GM12878 (cell line): Measurements from ENCODE around the gene GTSE1. TPM values are rescaled to one million over a fixed set of nuclear protein-coding genes. Genes with fewer than 3 reads are reported as not detected.

Source experiments
- ATAC-seq: fragments of 200-7000 bp; cut with Tn5 transposase; 3 replicates; pipeline ENCODE4 v1.9.1; 2020; ENCODE audit warnings: mild to moderate bottlenecking, moderate library complexity
- BruUV-seq: library from RNA; stranded (reverse); fragments of 400-500 nt; replicated peaks from 2 replicates; lab custom pipeline; 2021; lab: Mats Ljungman, UMichigan
- CTCF ChIA-PET: fragments of 300-600 bp; sonication (Branson Sonifier 250); formaldehyde crosslinking; extraction: SDS; loops from one replicate; lab custom pipeline; 2021; ENCODE audit warnings: inconsistent platforms; lab: Yijun Ruan, JAX
- POLR2A ChIA-PET: fragments of 350-600 bp; formaldehyde crosslinking; extraction: SDS; loops from one replicate; lab custom pipeline; 2021; ENCODE audit warnings: inconsistent platforms; lab: Charles Lee
- RAD21 ChIA-PET: fragments of 300-600 bp; sonication (Branson Sonifier 250); formaldehyde crosslinking; loops from one replicate; lab custom pipeline; 2023; ENCODE audit warnings: antibody characterized with exemption; ENCODE audit not compliant: unreplicated experiment; lab: Charles Lee
- SMC1A ChIA-PET: fragments of 300-600 bp; sonication (Branson Sonifier 250); formaldehyde crosslinking; loops from one replicate; lab custom pipeline; 2023; ENCODE audit not compliant: unreplicated experiment, uncharacterized antibody; lab: Charles Lee
- DNase-seq: peaks from one replicate; pipeline ENCODE4 v3.0.0-alpha.2; 2011; ENCODE audit warnings: low read depth, low spot score
- FAIRE-seq: peaks from 3 replicates; lab custom pipeline; 2011; peaks lifted over from hg19 to GRCh38; lab: Jason Lieb, UNC
- H2AFZ ChIP-seq: 2 replicates; pipeline ENCODE4 v1.6.0; 2011; ENCODE audit warnings: low read depth, low read length, control low read depth; ENCODE audit not compliant: control insufficient read depth
- H3K27ac ChIP-seq: 2 replicates; pipeline ENCODE4 v1.5.1; 2011; ENCODE audit warnings: control low read depth; ENCODE audit not compliant: control insufficient read depth, insufficient read depth
- H3K27me3 ChIP-seq, 2 experiments: replicated peaks in 1 of 2; 2 replicates each; pipeline versions ENCODE4 v1.6.0 to v1.6.1; 2011; ENCODE audit warnings: low read length in 1 of 2; ENCODE audit not compliant: control insufficient read depth in 2 of 2, insufficient read depth in 2 of 2
- H3K36me3 ChIP-seq, 2 experiments: 2 replicates each; pipeline ENCODE4 v1.5.1; 2011; ENCODE audit warnings: low read length in 1 of 2; ENCODE audit not compliant: control insufficient read depth in 2 of 2, insufficient read depth in 2 of 2
- H3K4me1 ChIP-seq: 2 replicates; pipeline ENCODE4 v1.6.1; 2011; ENCODE audit warnings: mild to moderate bottlenecking, low read length, moderate library complexity, mixed read lengths; ENCODE audit not compliant: control insufficient read depth, insufficient read depth
- H3K4me2 ChIP-seq: 2 replicates; pipeline ENCODE4 v1.6.0; 2011; ENCODE audit warnings: control low read depth; ENCODE audit not compliant: control insufficient read depth, insufficient read depth
- H3K4me3 ChIP-seq: fragments of 200-600 bp; sonication (generic); 2 replicates; pipeline ENCODE4 v1.5.1; 2016
- H3K79me2 ChIP-seq: 2 replicates; pipeline ENCODE4 v1.6.0; 2011; ENCODE audit warnings: low read length; ENCODE audit not compliant: control insufficient read depth, insufficient read depth
- H3K9ac ChIP-seq: 2 replicates; pipeline ENCODE4 v1.8.0; 2011; ENCODE audit warnings: low read length, control low read depth, mixed read lengths; ENCODE audit not compliant: control insufficient read depth, insufficient read depth
- H3K9me3 ChIP-seq: replicated peaks from 3 replicates; pipeline ENCODE4 v1.5.1; 2011; ENCODE audit warnings: mild to moderate bottlenecking, low read length; ENCODE audit not compliant: control insufficient read depth, insufficient read depth
- H4K20me1 ChIP-seq: 2 replicates; pipeline ENCODE4 v1.6.0; 2011; ENCODE audit not compliant: control insufficient read depth, insufficient read depth
- CEBPB ChIP-seq, 2 experiments: fragments of 150-350 bp in 1 of 2; IDR thresholded peaks; 2 replicates each; pipeline ENCODE4 v1.6.1; 2012 to 2014; ENCODE audit warnings: low read depth in 2 of 2, low read length in 2 of 2, borderline replicate concordance in 1 of 2, inconsistent platforms in 1 of 2
- EED ChIP-seq: sonication (generic); IDR thresholded peaks from 2 replicates; pipeline ENCODE4 v1.6.1; 2016; ENCODE audit warnings: antibody characterized with exemption, low read depth
- IKZF1 ChIP-seq: fragments of 450-650 bp; conservative IDR thresholded peaks from 2 replicates; pipeline ENCODE4 v1.6.1; 2017; ENCODE audit warnings: antibody characterized with exemption, mild to moderate bottlenecking
- SMAD1 ChIP-seq: fragments of 450-650 bp; IDR thresholded peaks from 2 replicates; pipeline ENCODE4 v1.6.1; 2018; ENCODE audit warnings: mild to moderate bottlenecking, low read depth; ENCODE audit not compliant: partially characterized antibody
- SPI1 ChIP-seq: IDR thresholded peaks from 2 replicates; pipeline ENCODE4 v1.6.1; 2011; ENCODE audit warnings: low read depth, mild to moderate bottlenecking, low read length, moderate library complexity, borderline replicate concordance; ENCODE audit not compliant: insufficient read depth
- WGBS: methylation state at CpG from one replicate; pipeline ENCODE4 v1.1.6; 2016; ENCODE audit warnings: low lambda C conversion rate; ENCODE audit not compliant: insufficient replicate concordance, insufficient coverage; ENCODE audit errors: missing lambda C conversion rate; 5-methylcytosine and 5-hydroxymethylcytosine counted together
- in situ Hi-C: fragments of 300-500 bp; cut with MboI; formaldehyde crosslinking; loops from 9 replicates; pipeline ENCODE4 v1.14.3; 2018; ENCODE audit warnings: mixed read lengths
- intact Hi-C: fragments of 100-400 bp; cut with micrococcal nuclease; formaldehyde crosslinking; loops from one replicate; pipeline ENCODE4 v1.14.2; 2022; ENCODE audit not compliant: unreplicated experiment
- polyA plus RNA-seq, 11 experiments: library from polyadenylated mRNA; depleted of rRNA in 4 of 11; unstranded in 6 of 11; stranded (reverse) in 5 of 11; fragments of >200 nt; fragmentation: Nextera tagmentation in 4 of 11; fragmentation: Illumina TruSeq in 1 of 11; extraction: Ambion mirVana in 4 of 11; extraction: Trizol in 1 of 11; gene quantifications; 1 replicate in 1 of 11; 2 replicates in 10 of 11; pipeline versions ENCODE4 v1.2.1 to v1.2.3, GENCODE V29; 2011 to 2016; ENCODE audit warnings: inconsistent platforms in 2 of 11, missing spikeins in 2 of 11, low read depth in 1 of 11
- total RNA-seq, 4 experiments: library from RNA; depleted of rRNA in 3 of 4; stranded (reverse); fragments of >200 nt in 3 of 4; fragmentation: Illumina TruSeq in 1 of 4; extraction: Trizol in 1 of 4; gene quantifications; 2 replicates each; pipeline versions ENCODE4 v1.2.1 to v1.2.3, GENCODE V29; 2013 to 2021

GTSE1 gene
- total and polyA plus RNA-seq, 10 of the 15 experiments (the other 5 are each of a cell fraction or from before 2014, with no cell fraction given), result 6.6 to 46.2 (median 32.3) TPM

DNA sequence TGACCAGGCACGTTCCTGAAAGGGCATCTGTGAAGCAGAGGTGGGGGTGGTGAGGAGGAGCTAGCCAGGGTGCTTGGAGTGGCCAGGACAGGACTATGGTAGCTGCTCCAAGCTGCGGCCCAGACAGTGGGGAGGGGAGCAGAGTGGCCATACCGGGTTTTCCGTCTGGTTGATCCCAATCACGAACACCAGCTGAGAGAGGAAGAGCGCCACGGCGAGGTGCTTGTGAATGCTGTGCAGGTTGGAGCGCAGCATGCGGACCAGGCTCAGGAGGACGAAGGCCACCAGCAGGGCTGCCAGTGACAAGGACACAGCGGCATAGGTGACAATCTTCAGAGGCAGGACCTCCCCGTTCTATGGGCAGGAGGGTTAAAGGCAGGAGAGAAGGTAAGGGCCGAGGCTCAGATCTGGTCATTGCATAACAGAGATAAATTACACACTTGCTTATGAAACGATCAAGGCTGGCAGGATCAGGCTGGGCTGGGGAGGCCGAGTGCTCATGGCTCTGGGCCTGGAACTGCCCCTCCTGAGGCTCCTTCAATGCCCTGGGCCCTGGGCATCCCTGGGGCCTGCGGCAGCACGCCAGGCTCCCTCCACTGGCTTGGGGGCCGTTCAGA is 80.3 kb downstream of the GTSE1 start:
- Histone ChIP-seq H3K36me3 (no peaks in the 10 kb centered on the region), H4K20me1 (no peaks in the 10 kb centered on the region), H3K4me1 (peaks cover 6% of the 10 kb centered on the region), H3K9ac (no peak overlapping the region), H2AFZ (no peak overlapping the region), H3K27me3 (no peaks in the 10 kb centered on the region), H3K4me3 (no peak overlapping the region), H3K4me2 (no peak overlapping the region), H3K9me3 (peaks cover 3% of the 10 kb centered on the region; the same call in 2 of the 3 replicates), H3K27ac (no peak overlapping the region), H3K79me2 (no peaks in the 10 kb centered on the region)
- DNase-seq, result no peak
- WGBS, result 59% methylated on average over 19 of the region's 19 CpGs
- CTCF ChIA-PET, result interaction anchor here (0.6 to 0.9 kb wide), 2 partner anchors 102 to 134 kb away, joined by 3 read pairs; no protein-coding TSS in a partner anchor
- BruUV-seq, result no TSS peak
- intact Hi-C loops, result no loop called here
- no peak for ATAC-seq
- in situ Hi-C loops, result no loop called here
- RAD21 ChIA-PET, result no interaction called here
- no peak for FAIRE-seq
- TF ChIP-seq EED (no peak), IKZF1 (no peak), SMAD1 (no peak), SPI1 (no peak), CEBPB (IDR thresholded peaks at IDR 0.05; ENCODE audit: borderline replicate concordance in 1 of 2, low read depth in 2 of 2, low read length in 2 of 2) (no peak)
- SMC1A ChIA-PET, result no interaction called here
- POLR2A ChIA-PET, result no interaction called here
